ENCODE measurements around the gene SH3RF2. TPM values are rescaled to one million over a fixed set of nuclear protein-coding genes. Genes with fewer than 3 reads are reported as not detected.

SH3RF2 gene, protein sequence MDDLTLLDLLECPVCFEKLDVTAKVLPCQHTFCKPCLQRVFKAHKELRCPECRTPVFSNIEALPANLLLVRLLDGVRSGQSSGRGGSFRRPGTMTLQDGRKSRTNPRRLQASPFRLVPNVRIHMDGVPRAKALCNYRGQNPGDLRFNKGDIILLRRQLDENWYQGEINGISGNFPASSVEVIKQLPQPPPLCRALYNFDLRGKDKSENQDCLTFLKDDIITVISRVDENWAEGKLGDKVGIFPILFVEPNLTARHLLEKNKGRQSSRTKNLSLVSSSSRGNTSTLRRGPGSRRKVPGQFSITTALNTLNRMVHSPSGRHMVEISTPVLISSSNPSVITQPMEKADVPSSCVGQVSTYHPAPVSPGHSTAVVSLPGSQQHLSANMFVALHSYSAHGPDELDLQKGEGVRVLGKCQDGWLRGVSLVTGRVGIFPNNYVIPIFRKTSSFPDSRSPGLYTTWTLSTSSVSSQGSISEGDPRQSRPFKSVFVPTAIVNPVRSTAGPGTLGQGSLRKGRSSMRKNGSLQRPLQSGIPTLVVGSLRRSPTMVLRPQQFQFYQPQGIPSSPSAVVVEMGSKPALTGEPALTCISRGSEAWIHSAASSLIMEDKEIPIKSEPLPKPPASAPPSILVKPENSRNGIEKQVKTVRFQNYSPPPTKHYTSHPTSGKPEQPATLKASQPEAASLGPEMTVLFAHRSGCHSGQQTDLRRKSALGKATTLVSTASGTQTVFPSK
- 10.1 and 11.9 TPM in 2 replicates for total RNA-seq

DNA sequence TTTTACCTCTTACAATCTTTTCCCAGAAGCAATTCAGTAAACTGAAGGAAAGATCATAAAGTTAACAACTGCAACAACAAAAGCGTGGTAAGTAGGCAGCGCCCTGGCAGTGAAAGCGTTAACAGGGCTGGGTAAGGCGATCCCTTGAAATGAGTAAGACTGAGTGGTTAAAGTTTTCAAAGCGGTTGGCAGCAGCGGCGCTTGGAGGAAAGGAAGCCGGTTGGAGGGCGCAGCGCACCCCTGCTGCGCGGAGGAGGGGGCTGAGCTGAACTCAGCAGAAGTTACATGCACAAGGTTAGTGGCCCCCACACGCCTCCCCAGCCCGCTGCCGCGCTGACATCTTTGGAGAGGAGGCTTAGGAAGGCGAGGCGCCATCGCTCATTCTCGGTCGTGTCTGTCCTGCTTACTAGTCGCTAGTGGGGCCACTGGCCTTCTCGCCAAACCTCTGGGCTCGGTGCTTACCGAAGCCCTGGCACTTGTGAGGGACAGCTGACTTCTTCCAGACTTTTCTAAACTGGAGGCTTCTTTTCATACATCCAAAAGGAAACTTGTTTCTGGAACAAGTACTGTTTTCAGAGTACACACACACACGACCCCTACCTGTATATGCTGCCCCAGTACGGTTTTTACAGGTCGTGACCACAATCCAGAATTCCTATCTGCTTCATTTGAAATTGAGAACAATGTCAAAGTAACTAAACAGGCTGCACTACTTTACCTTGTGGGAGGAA is at the start of gene SH3RF2:
Gene SH3RF2, plus strand, starts transcription at position 178 of the 731 bp plus-strand sequence. CDS start 1,351 bp downstream, outside the sequence.

DNA sequence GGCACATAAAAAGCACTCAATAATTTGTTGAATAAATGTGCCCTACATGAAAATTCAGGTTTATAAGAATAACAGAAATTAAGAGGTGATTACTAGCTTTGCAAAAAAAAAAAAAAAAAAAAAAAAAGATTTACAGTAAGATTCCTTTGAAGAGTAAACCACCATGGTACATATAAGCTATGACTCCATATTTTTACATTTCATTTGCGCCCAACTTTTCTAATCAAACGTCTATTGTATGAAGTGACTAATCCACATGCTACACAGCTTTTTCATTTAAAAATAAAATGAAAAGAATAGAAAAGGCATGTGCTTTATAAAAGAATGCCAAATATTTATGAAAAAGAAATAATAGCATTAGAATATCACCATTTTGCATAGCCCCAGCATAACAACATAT is 169.1 kb downstream of the SH3RF2 start, which contains the start of gene PLAC8L1:
Gene PLAC8L1, minus strand, starts transcription at position 101 of the 400 bp plus-strand sequence. CDS start 1,266 bp downstream, outside the sequence.

Other genes with a start within 250 kb of the SH3RF2 start
- gene PRELID2, start 101.2 kb upstream of the SH3RF2 start, total RNA-seq = 25.6 and 28.3 TPM in 2 replicates
- not detected in 2 replicates for gene GRXCR2, start 63.6 kb upstream of the SH3RF2 start, total RNA-seq
- not detected in 2 replicates for gene PLAC8L1, start 169.0 kb downstream of the SH3RF2 start, total RNA-seq
- 126 and 132 TPM in 2 replicates for gene LARS1, start 246.1 kb downstream of the SH3RF2 start, total RNA-seq

Measured in articular chondrocyte of knee joint (primary cell).